Ovary (tissue), 9 donors: ENCODE data around the gene CMIP. TPM values are rescaled to one million over a fixed set of nuclear protein-coding genes. Genes with fewer than 3 reads are reported as not detected.
A peak's percentile ranks its signal among the peaks of the same experiment; 100 is the strongest.
"Not testable (repeated sequence)": the region's sequence is repeated elsewhere in the genome, so short reads cannot be mapped to it uniquely, and the experiment has no call there.

Experiments
- DNase-seq, 5 donors: peaks; one replicate each; pipeline ENCODE4 v3.0.0-alpha.2; 2019 to 2020
- H3K27ac ChIP-seq, 2 donors: fragments of 200-600 bp; one replicate each; pipeline versions ENCODE4 v1.5.1 to v1.8.0; 2019 to 2022
- H3K27me3 ChIP-seq: fragments of 200-600 bp; one replicate; pipeline ENCODE4 v1.8.0; 2022
- H3K36me3 ChIP-seq: fragments of 200-600 bp; sonication (generic); one replicate; pipeline ENCODE4 v1.5.1; 2019
- H3K4me1 ChIP-seq: one replicate; pipeline ENCODE4 v1.8.1; 2013; ENCODE audit warnings: mild to moderate bottlenecking, moderate library complexity; ENCODE audit not compliant: insufficient read depth
- H3K4me3 ChIP-seq: fragments of 200-600 bp; sonication (generic); one replicate; pipeline ENCODE4 v1.5.1; 2017
- H3K9me3 ChIP-seq, 2 donors: fragments of 200-600 bp in 1 of 2; sonication (generic) in 1 of 2; one replicate each; pipeline versions ENCODE4 v1.5.1 to v1.8.1; 2013 to 2019; ENCODE audit warnings: mild to moderate bottlenecking in 1 of 2, moderate library complexity in 1 of 2
- EP300 ChIP-seq: sonication (generic); formaldehyde crosslinking; IDR thresholded peaks from one replicate; pipeline ENCODE4 v1.6.1; 2017; ENCODE audit warnings: antibody characterized with exemption
- POLR2A ChIP-seq: fragments of 450-650 bp; IDR thresholded peaks from one replicate; pipeline ENCODE4 v1.6.1; 2017; ENCODE audit warnings: antibody characterized with exemption, mild to moderate bottlenecking, moderate library complexity
- WGBS, 3 donors: extraction: QIAGEN DNeasy Blood & Tissue Kit in 1 of 3; methylation state at CpG; one replicate each; pipeline versions ENCODE4 v1.1.5 to v1.1.7; 2013 to 2017; 5-methylcytosine and 5-hydroxymethylcytosine counted together
- intact Hi-C, 4 donors: fragments of 100-400 bp; cut with DNase I; formaldehyde crosslinking; loops; one replicate each; pipeline versions ENCODE4 v1.11.0 to v1.15.1; 2022 to 2023
- polyA plus RNA-seq, 2 donors: library from polyadenylated mRNA; stranded (reverse); fragments of 200-250 nt in 1 of 2; fragments of 350-450 nt in 1 of 2; fragmentation: Illumina TruSeq in 1 of 2; extraction: RNeasy Lipid Tissue Mini Kit (QIAGEN cat#74804) in 1 of 2; gene quantifications; one replicate each; pipeline ENCODE4 v1.2.3, GENCODE V29; 2013 to 2014
- total RNA-seq, 7 donors: library from RNA; depleted of rRNA in 2 of 7; stranded (reverse); fragments of >200 nt in 2 of 7; fragmentation: NEBNext Ultra II Directional in 3 of 7; extraction: Animal tissue kit (Norgen Biotek cat#: 25700) in 3 of 7; gene quantifications; one replicate each; pipeline versions ENCODE4 v1.1.0 to v1.2.4, GENCODE V29; 2016 to 2023
- TF ChIP-seq, protein P1 (sequence below), 3 donors: fragments of 450-650 bp in 2 of 3; fragments of 200-600 bp in 1 of 3; IDR thresholded peaks; one replicate each; pipeline versions ENCODE4 v1.5.1 to v1.8.0; 2016 to 2022; ENCODE audit warnings: antibody characterized with exemption in 3 of 3, mild to moderate bottlenecking in 1 of 3
- donor health status: DM: no; HTN: no; CAD: no; lungs with moderate emphysema.
- donor health status: DM: no; HTN: no; CAD: no.
- donor health status: Bipolar disorder and iron deficiency.
- donor health status: DM: yes; HTN: yes; CAD: no.
- donor health status: DM: no; HTN: no; CAD: no.
- donor health status: DM: yes; HTN: yes; CAD: no.

The CMIP gene
- total and polyA plus RNA-seq, 9 donors = 19.4 to 68.2 (median 38.7) TPM

DNA sequence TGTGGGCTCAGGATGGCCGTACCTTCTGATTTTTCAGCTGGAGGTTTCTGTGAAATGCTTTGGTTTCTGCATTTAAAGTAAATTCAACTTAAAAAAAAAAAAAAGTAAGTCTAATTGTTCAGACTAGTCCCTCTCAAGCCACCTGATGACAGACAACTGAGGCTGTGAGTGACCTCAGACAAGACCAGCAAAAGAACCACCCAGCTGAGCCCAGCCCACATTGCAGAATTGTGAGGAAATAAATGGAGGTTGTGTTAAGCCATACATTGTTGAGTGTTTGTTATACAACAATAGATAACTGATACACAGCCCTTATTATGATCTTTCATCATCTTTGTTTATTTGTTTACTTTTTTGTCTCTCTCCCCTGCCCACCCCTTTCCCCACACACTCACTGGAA, 44.7 kb upstream of the CMIP start:
- no peaks in the 10 kb centered on the region for H3K27me3 ChIP-seq
- H3K4me3 ChIP-seq = no peak overlapping the region
- no peaks in the 10 kb centered on the region for H3K9me3 ChIP-seq
- H3K36me3 ChIP-seq = no peaks in the 10 kb centered on the region
- no peak overlapping the region for H3K27ac ChIP-seq
- intact Hi-C loops = loop anchor here in 2 of 4 donors (5.0 kb wide), 2 partner anchors 322 to 327 kb away; no protein-coding TSS in a partner anchor
- no peak for DNase-seq
- H3K4me1 ChIP-seq = peaks cover 6% of the 10 kb centered on the region
- WGBS, 3 donors = 96 to 100% (median 100%) methylated on average over 1 of the region's 1 CpG
- no peak for TF ChIP-seq EP300
- TF ChIP-seq POLR2A = no peak
- TF ChIP-seq, protein P1, sequence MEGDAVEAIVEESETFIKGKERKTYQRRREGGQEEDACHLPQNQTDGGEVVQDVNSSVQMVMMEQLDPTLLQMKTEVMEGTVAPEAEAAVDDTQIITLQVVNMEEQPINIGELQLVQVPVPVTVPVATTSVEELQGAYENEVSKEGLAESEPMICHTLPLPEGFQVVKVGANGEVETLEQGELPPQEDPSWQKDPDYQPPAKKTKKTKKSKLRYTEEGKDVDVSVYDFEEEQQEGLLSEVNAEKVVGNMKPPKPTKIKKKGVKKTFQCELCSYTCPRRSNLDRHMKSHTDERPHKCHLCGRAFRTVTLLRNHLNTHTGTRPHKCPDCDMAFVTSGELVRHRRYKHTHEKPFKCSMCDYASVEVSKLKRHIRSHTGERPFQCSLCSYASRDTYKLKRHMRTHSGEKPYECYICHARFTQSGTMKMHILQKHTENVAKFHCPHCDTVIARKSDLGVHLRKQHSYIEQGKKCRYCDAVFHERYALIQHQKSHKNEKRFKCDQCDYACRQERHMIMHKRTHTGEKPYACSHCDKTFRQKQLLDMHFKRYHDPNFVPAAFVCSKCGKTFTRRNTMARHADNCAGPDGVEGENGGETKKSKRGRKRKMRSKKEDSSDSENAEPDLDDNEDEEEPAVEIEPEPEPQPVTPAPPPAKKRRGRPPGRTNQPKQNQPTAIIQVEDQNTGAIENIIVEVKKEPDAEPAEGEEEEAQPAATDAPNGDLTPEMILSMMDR (IDR thresholded peaks at IDR 0.05) = no peak

DNA sequence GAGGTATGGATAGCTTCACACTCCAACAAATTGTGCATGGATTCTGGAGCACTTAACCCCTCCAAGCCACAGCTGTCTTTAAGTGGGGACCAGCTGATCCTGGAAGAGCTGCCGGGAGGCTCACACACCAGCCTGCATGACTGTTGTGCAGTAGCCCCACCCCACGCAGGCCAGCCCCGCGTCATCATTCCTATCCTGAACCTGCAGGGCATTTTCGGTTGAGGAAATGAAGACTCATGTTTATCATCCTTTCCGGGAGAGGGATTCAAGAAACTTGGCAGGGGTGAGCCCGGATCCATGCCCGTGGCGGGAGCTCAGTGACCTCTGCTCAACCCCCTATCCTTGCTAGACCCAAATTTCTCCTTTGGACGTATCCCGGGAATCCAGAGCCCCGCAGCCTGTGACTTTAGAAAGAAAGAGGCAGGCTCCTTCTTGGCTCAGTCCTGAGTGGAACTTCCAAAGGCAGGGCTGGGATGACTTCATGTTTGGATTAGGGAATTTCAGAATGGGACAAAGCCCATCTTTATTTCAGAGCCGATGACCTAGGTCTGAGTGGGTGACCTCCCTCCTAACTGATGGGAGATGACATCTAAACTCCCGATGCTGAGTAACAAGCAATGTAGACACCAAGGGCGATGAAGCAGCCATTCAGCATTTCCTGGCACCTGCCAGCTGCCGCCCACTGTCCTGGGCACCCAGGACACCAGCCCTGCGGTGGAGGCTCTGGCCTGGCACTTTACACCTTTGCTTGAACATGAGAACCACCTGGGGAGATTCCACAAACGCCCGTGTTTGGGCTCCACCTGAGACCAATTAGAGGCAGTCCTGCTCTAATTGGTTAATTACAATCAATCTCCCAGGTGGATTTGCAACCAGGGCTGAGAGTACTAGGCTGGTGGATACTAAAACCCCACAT, 43.3 kb upstream of the CMIP start:
- H3K9me3 ChIP-seq = no peaks in the 10 kb centered on the region
- DNase-seq = peak in 3 of 5 donors; percentile 34 to 55 (median 34)
- H3K27ac ChIP-seq = no peak overlapping the region
- intact Hi-C loops = loop anchor here in 2 of 4 donors (5.0 kb wide), 2 partner anchors 321 to 326 kb away; no protein-coding TSS in a partner anchor
- no peak overlapping the region for H3K4me3 ChIP-seq
- 40 to 51% (median 47%) methylated on average over 19 of the region's 19 CpGs for WGBS, 3 donors
- H3K4me1 ChIP-seq = peaks cover 1% of the 10 kb centered on the region
- no peak for TF ChIP-seq EP300
- TF ChIP-seq POLR2A = no peak
- H3K27me3 ChIP-seq = no peaks in the 10 kb centered on the region
- no peaks in the 10 kb centered on the region for H3K36me3 ChIP-seq

GRCh38 chr16:81403208-81403600, 41.4 kb upstream of the CMIP start:
- Histone ChIP-seq H3K4me3 (no peak overlapping the region), H3K36me3 (no peaks in the 10 kb centered on the region), H3K4me1 (peaks cover 1% of the 10 kb centered on the region), H3K27me3 (no peaks in the 10 kb centered on the region), H3K9me3 (no peaks in the 10 kb centered on the region), H3K27ac (no peak overlapping the region)
- TF ChIP-seq, protein P1 (IDR thresholded peaks at IDR 0.05) = no peak
- no peak for TF ChIP-seq POLR2A
- no peak for TF ChIP-seq EP300
- intact Hi-C loops = loop anchor here (1.0 to 5.0 kb wide), 4 partner anchors 319 to 324 kb away; no protein-coding TSS in a partner anchor
- WGBS, 3 donors = 24 to 31% (median 30%) methylated on average over 5 of the region's 5 CpGs
- no peak for DNase-seq

- peak; percentile 79 to 91 (median 88) for DNase-seq
- WGBS, 3 donors = 20 to 27% (median 22%) methylated on average over 31 to 37 of the region's 37 CpGs
- intact Hi-C loops = loop anchor here (1.0 to 5.0 kb wide), 4 partner anchors 319 to 324 kb away; no protein-coding TSS in a partner anchor
- Histone ChIP-seq H3K9me3 (no peaks in the 10 kb centered on the region), H3K36me3 (no peaks in the 10 kb centered on the region), H3K4me3 (peak overlapping the region; percentile 15), H3K4me1 (peaks cover 1% of the 10 kb centered on the region), H3K27ac (no peak overlapping the region), H3K27me3 (no peaks in the 10 kb centered on the region)
- TF ChIP-seq, protein P1 (IDR thresholded peaks at IDR 0.05) = peak; percentile 91 to 94 (median 93)
- no peak for TF ChIP-seq EP300
- no peak for TF ChIP-seq POLR2A
Measured at GRCh38 chr16:81403601-81404391, 40.8 kb upstream of the CMIP start.

DNA sequence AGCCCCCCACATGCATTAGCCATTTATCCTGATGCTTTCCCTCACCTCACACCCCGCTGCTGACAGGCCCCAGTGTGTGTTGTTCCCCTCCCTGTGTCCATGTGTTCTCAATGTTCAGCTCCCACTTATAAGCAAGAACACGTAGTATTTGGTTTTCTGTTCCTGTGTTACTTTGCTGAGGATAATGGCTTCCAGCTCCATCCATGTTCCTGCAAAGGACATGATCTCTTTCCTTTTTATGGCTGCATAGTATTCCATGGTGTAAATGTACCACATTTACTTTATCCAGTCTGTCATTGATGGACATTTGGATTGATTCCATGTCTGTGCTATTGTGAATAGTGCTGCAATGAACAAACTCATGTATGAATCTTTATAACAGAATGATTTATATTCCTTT, 39.6 kb upstream of the CMIP start:
- H3K4me3 ChIP-seq, H3K36me3 ChIP-seq, DNase-seq, intact Hi-C loops, H3K4me1 ChIP-seq, H3K27ac ChIP-seq, H3K9me3 ChIP-seq, H3K27me3 ChIP-seq: not testable (repeated sequence)
- WGBS, 3 donors = 95 to 98% (median 97%) methylated on average over 2 of the region's 2 CpGs
